B cell (primary cell): ENCODE results near the gene PFN1. TPM values are rescaled to one million over a fixed set of nuclear protein-coding genes. Genes with fewer than 3 reads are reported as not detected.
A peak's percentile ranks its signal among the peaks of the same experiment; 100 is the strongest.

Experiments
- ATAC-seq: fragments of 200-7000 bp; cut with Tn5 transposase; one replicate; pipeline ENCODE4 v1.10.0; 2021; ENCODE audit warnings: low read depth, mild to moderate bottlenecking, moderate number of reproducible peaks, moderate library complexity
- CTCF ChIA-PET: fragments of 350-600 bp; sonication (Branson Sonifier 250); formaldehyde crosslinking; loops from one replicate; lab custom pipeline; 2021; ENCODE audit warnings: antibody characterized with exemption, inconsistent platforms; lab: Charles Lee
- POLR2A ChIA-PET: fragments of 350-600 bp; sonication (Branson Sonifier 250); formaldehyde crosslinking; loops from one replicate; lab custom pipeline; 2021; ENCODE audit warnings: antibody characterized with exemption; lab: Charles Lee
- DNase-seq: peaks from one replicate; pipeline ENCODE4 v3.0.0; 2013
- H2AFZ ChIP-seq: 2 replicates; pipeline ENCODE4 v1.6.1; 2012; ENCODE audit warnings: mild to moderate bottlenecking, low read depth, low read length; ENCODE audit not compliant: insufficient read depth, poor library complexity, severe bottlenecking
- H3K27ac ChIP-seq, 2 donors: 1 replicate in 1 of 2; 2 replicates in 1 of 2; pipeline ENCODE4 v1.5.1; 2012 to 2013; ENCODE audit warnings: low read length in 2 of 2, mild to moderate bottlenecking in 2 of 2, moderate library complexity in 1 of 2
- H3K27me3 ChIP-seq, 4 experiments: fragments of 200-600 bp in 1 of 4; sonication (generic) in 1 of 4; replicated peaks in 1 of 4; 1 replicate in 2 of 4; 2 replicates in 2 of 4; pipeline versions ENCODE4 v1.6.1 to v1.7.0; 2013 to 2016; ENCODE audit warnings: low read length in 3 of 4, mild to moderate bottlenecking in 2 of 4, mixed read lengths in 1 of 4, moderate library complexity in 1 of 4; ENCODE audit not compliant: insufficient read depth in 4 of 4, control insufficient read depth in 3 of 4; ENCODE audit errors: control extremely low read depth in 1 of 4
- H3K36me3 ChIP-seq, 2 experiments: replicated peaks in 1 of 2; 1 replicate in 1 of 2; 2 replicates in 1 of 2; pipeline versions ENCODE4 v1.6.1 to v1.7.1; 2013; ENCODE audit warnings: low read length in 1 of 2; ENCODE audit not compliant: insufficient read depth in 2 of 2, control insufficient read depth in 1 of 2; ENCODE audit errors: control extremely low read depth in 1 of 2, extremely low read depth in 1 of 2
- H3K4me1 ChIP-seq, 2 donors: fragments of 200-600 bp in 1 of 2; sonication (generic) in 1 of 2; 1 replicate in 1 of 2; 2 replicates in 1 of 2; pipeline versions ENCODE4 v1.5.1 to v1.6.1; 2013 to 2017; ENCODE audit warnings: low read length in 2 of 2; ENCODE audit not compliant: control insufficient read depth in 2 of 2, insufficient read depth in 2 of 2
- H3K4me2 ChIP-seq: replicated peaks from 2 replicates; pipeline ENCODE3; 2012; ENCODE audit warnings: mild to moderate bottlenecking, low read depth, low read length; ENCODE audit not compliant: poor library complexity, severe bottlenecking
- H3K4me3 ChIP-seq, 5 experiments: fragments of 200-600 bp in 1 of 5; sonication (generic) in 1 of 5; 1 replicate in 3 of 5; 2 replicates in 2 of 5; pipeline versions ENCODE4 v1.5.1 to v1.7.0; 2011 to 2016; ENCODE audit warnings: low read length in 4 of 5, mild to moderate bottlenecking in 4 of 5, low read depth in 2 of 5, control low read depth in 1 of 5, moderate library complexity in 1 of 5; ENCODE audit not compliant: insufficient read depth in 1 of 5; ENCODE audit errors: control extremely low read depth in 1 of 5, extremely low read depth in 1 of 5
- H3K79me2 ChIP-seq: fragments of 200-600 bp; sonication (generic); one replicate; pipeline ENCODE4 v1.6.0; 2016; ENCODE audit warnings: low read length; ENCODE audit not compliant: control insufficient read depth, insufficient read depth
- H3K9ac ChIP-seq: fragments of 200-600 bp; sonication (generic); 2 replicates; pipeline ENCODE4 v1.6.1; 2017; ENCODE audit warnings: mild to moderate bottlenecking, low read length, moderate library complexity
- H3K9me3 ChIP-seq, 3 donors: one replicate each; pipeline versions ENCODE4 v1.6.1 to v1.7.1; 2013; ENCODE audit warnings: low read length in 2 of 3; ENCODE audit not compliant: control insufficient read depth in 2 of 3, insufficient read depth in 1 of 3; ENCODE audit errors: control extremely low read depth in 1 of 3
- H4K20me1 ChIP-seq: 2 replicates; pipeline ENCODE4 v1.6.0; 2012; ENCODE audit warnings: mild to moderate bottlenecking, low read length; ENCODE audit not compliant: insufficient read depth, control insufficient read depth, poor library complexity, severe bottlenecking
- H3K27ac Mint-ChIP-seq: one replicate; pipeline ENCODE4 v1.8.0; 2021; ENCODE audit warnings: mixed read lengths
- H3K27me3 Mint-ChIP-seq: one replicate; pipeline ENCODE4 v1.8.0; 2021; ENCODE audit warnings: mixed read lengths
- H3K4me1 Mint-ChIP-seq: one replicate; pipeline ENCODE4 v1.8.0; 2021; ENCODE audit warnings: mixed read lengths
- H3K4me3 Mint-ChIP-seq: one replicate; pipeline ENCODE4 v1.8.0; 2021; ENCODE audit warnings: mixed read lengths
- H3K9me3 Mint-ChIP-seq: one replicate; pipeline ENCODE4 v1.8.0; 2022; ENCODE audit warnings: mixed read lengths; ENCODE audit not compliant: insufficient read depth
- CTCF ChIP-seq: fragments of 200-600 bp; IDR thresholded peaks from one replicate; pipeline ENCODE4 v1.8.0; 2022; ENCODE audit warnings: antibody characterized with exemption, mild to moderate bottlenecking
- EZH2 ChIP-seq: IDR thresholded peaks from 2 replicates; pipeline ENCODE4 v1.6.1; 2012; ENCODE audit warnings: borderline replicate concordance, low read depth, mild to moderate bottlenecking, moderate library complexity, low read length; ENCODE audit not compliant: insufficient read depth, poor library complexity, severe bottlenecking
- WGBS: methylation state at CpG from one replicate; pipeline ENCODE4 v1.1.5; 2013; ENCODE audit warnings: missing lambda C conversion rate; ENCODE audit not compliant: insufficient coverage; 5-methylcytosine and 5-hydroxymethylcytosine counted together
- intact Hi-C: fragments of 100-400 bp; cut with micrococcal nuclease; formaldehyde crosslinking; loops from one replicate; pipeline ENCODE4 v1.10.0; 2022
- polyA plus RNA-seq: library from polyadenylated mRNA; depleted of rRNA; stranded (reverse); fragments of >200 nt; gene quantifications from 2 replicates; pipeline ENCODE4 v1.2.3, GENCODE V29; 2012
- total RNA-seq, 2 donors: library from RNA; stranded (reverse); fragments of 120-200 nt in 1 of 2; gene quantifications; 1 replicate in 1 of 2; 2 replicates in 1 of 2; pipeline versions ENCODE4 v1.2.3 to v1.2.4, GENCODE V29; 2013 to 2022

Gene PFN1
- total and polyA plus RNA-seq, 2 donors (not counting 1 experiment from before 2014, with no cell fraction given) = 330 to 609 TPM

- WGBS = 98% methylated on average over 7 of the region's 8 CpGs
- H3K4me1 Mint-ChIP-seq = peaks cover 13% of the 10 kb centered on the region
- H3K27me3 Mint-ChIP-seq = no peaks in the 10 kb centered on the region
- DNase-seq (no peak), ATAC-seq (no peak)
- Histone ChIP-seq H4K20me1 (no peaks in the 10 kb centered on the region), H3K4me3 (no peak overlapping the region), H2AFZ (no peak overlapping the region), H3K9me3 (no peaks in the 10 kb centered on the region), H3K27ac (no peak overlapping the region), H3K4me2 (no peak overlapping the region), H3K9ac (no peak overlapping the region), H3K79me2 (peaks cover 18% of the 10 kb centered on the region), H3K27me3 (no peaks in the 10 kb centered on the region), H3K36me3 (peaks cover 0 to 33% of the 10 kb centered on the region in 2 experiments), H3K4me1 (peaks cover 17 to 22% of the 10 kb centered on the region in 2 donors)
- no peaks in the 10 kb centered on the region for H3K9me3 Mint-ChIP-seq
- no peak overlapping the region for H3K4me3 Mint-ChIP-seq
- H3K27ac Mint-ChIP-seq = peak overlapping the region; percentile 73
- TF ChIP-seq EZH2 = no peak
- no peak for TF ChIP-seq CTCF
- ChIA-PET CTCF (interaction anchor here (1.0 to 4.3 kb wide), 2 partner anchors 16 to 62 kb away, joined by 3 to 32 read pairs; no protein-coding TSS in a partner anchor), POLR2A (interaction anchor here (0.6 to 1.3 kb wide), 3 partner anchors 9 to 30 kb away, joined by 3 to 8 read pairs (median 4); partner anchors contain the start of genes PFN1, RNF167 and SLC25A11)
- intact Hi-C loops = no loop called here
Measured at GRCh38 chr17:4970273-4970672, 21.9 kb upstream of the PFN1 start.

GRCh38 chr17:4969551-4970173 is 21.3 kb upstream of the PFN1 start:
- Histone ChIP-seq H3K4me3 (no peak overlapping the region), H3K36me3 (peaks cover 0 to 27% of the 10 kb centered on the region in 2 experiments), H3K79me2 (peaks cover 24% of the 10 kb centered on the region), H3K27ac (no peak overlapping the region), H3K4me2 (no peak overlapping the region), H3K9me3 (no peaks in the 10 kb centered on the region), H4K20me1 (no peaks in the 10 kb centered on the region), H3K4me1 (peaks cover 17 to 22% of the 10 kb centered on the region in 2 donors), H2AFZ (no peak overlapping the region), H3K9ac (no peak overlapping the region), H3K27me3 (no peaks in the 10 kb centered on the region)
- peaks cover 15% of the 10 kb centered on the region for H3K4me1 Mint-ChIP-seq
- no peaks in the 10 kb centered on the region for H3K27me3 Mint-ChIP-seq
- H3K4me3 Mint-ChIP-seq = no peak overlapping the region
- DNase-seq (no peak), ATAC-seq (no peak)
- peak overlapping the region; percentile 82 for H3K27ac Mint-ChIP-seq
- intact Hi-C loops = loop anchor here (5.0 kb wide), 1 partner anchor 48 kb away; no protein-coding TSS in a partner anchor
- 98% methylated on average over 11 of the region's 16 CpGs for WGBS
- no peaks in the 10 kb centered on the region for H3K9me3 Mint-ChIP-seq
- ChIA-PET POLR2A (interaction anchor here (1.0 to 4.7 kb wide), 2 partner anchors 21 to 30 kb away, joined by 3 to 81 read pairs; partner anchors contain the start of genes PFN1, RNF167 and SLC25A11), CTCF (interaction anchor here (1.0 to 4.3 kb wide), 5 partner anchors 9 to 61 kb away, joined by 3 to 32 read pairs (median 4); partner anchors contain the start of genes RNF167 and SLC25A11)
- TF ChIP-seq CTCF = no peak
- TF ChIP-seq EZH2 = no peak
